MCF 10A (cell line): ENCODE results near the gene ATOH8. TPM values are rescaled to one million over a fixed set of nuclear protein-coding genes. Genes with fewer than 3 reads are reported as not detected.

ENCODE experiments used
- BruUV-seq: library from RNA; stranded (reverse); fragments of 400-500 nt; replicated peaks from 2 replicates; lab custom pipeline; 2021; lab: Mats Ljungman, UMichigan
- CTCF ChIA-PET: fragments of 300-600 bp; sonication (Branson Sonifier 250); formaldehyde crosslinking; extraction: SDS; loops from one replicate; lab custom pipeline; 2021; ENCODE audit warnings: antibody characterized with exemption, inconsistent platforms; lab: Yijun Ruan, JAX
- POLR2A ChIA-PET: fragments of 300-600, 350-650 bp; sonication (Branson Sonifier 250); formaldehyde crosslinking; extraction: SDS; loops from one replicate; lab custom pipeline; 2020; ENCODE audit warnings: antibody characterized with exemption, inconsistent platforms; lab: Yijun Ruan, JAX
- DNase-seq: peaks from one replicate; pipeline ENCODE4 v3.0.0-alpha.2; 2018; ENCODE audit not compliant: unreplicated experiment
- H3K27ac Mint-ChIP-seq: one replicate; pipeline ENCODE4 v1.8.0; 2022; ENCODE audit warnings: mild to moderate bottlenecking, low read depth, mixed read lengths; ENCODE audit not compliant: unreplicated experiment
- H3K27me3 Mint-ChIP-seq: one replicate; pipeline ENCODE4 v1.8.0; 2022; ENCODE audit warnings: mixed read lengths; ENCODE audit not compliant: insufficient read depth, unreplicated experiment
- H3K36me3 Mint-ChIP-seq: one replicate; pipeline ENCODE4 v1.8.0; 2022; ENCODE audit warnings: mild to moderate bottlenecking, moderate library complexity, mixed read lengths; ENCODE audit not compliant: insufficient read depth, unreplicated experiment
- H3K4me1 Mint-ChIP-seq: one replicate; pipeline ENCODE4 v1.8.0; 2022; ENCODE audit warnings: mixed read lengths; ENCODE audit not compliant: insufficient read depth, unreplicated experiment
- H3K4me3 Mint-ChIP-seq: one replicate; pipeline ENCODE4 v1.8.0; 2022; ENCODE audit warnings: mild to moderate bottlenecking, moderate library complexity, mixed read lengths; ENCODE audit not compliant: unreplicated experiment
- H3K9me3 Mint-ChIP-seq: one replicate; pipeline ENCODE4 v1.8.0; 2022; ENCODE audit warnings: mixed read lengths; ENCODE audit not compliant: unreplicated experiment
- intact Hi-C: fragments of 100-400 bp; cut with micrococcal nuclease; formaldehyde crosslinking; loops from 2 replicates; pipeline ENCODE4 v1.14.1; 2022
- total RNA-seq: library from RNA; stranded (reverse); gene quantifications from 2 replicates; pipeline ENCODE4 v1.2.3, GENCODE V29; 2022
- TF ChIP-seq, protein P1 (sequence below): fragments of 200-600 bp; IDR thresholded peaks from one replicate; pipeline ENCODE4 v1.8.0; 2022; ENCODE audit warnings: antibody characterized with exemption, mild to moderate bottlenecking; ENCODE audit not compliant: unreplicated experiment

ATOH8 gene
- total RNA-seq, 1 experiment from 2014 or later: 0.72 TPM

DNA sequence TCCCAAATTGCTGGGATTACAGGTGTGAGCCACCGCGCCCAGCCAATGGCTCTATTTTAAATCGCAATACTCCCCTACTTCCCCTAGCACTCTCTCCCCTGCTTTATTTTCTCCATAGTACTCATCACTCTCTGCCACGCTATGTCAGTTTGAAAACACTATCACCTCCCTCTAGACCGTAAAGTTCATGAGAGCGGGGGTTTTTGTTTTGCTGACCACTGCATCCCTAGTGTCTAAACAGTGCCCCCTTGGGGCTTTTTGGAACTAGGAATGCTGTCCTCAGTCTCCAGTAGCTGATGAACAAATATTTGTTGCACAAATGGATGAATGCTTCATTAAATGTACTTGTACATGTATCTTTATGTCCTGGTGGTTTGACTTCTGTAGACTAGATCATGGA lies 44.1 kb downstream of the ATOH8 start:
- TF ChIP-seq, protein P1, sequence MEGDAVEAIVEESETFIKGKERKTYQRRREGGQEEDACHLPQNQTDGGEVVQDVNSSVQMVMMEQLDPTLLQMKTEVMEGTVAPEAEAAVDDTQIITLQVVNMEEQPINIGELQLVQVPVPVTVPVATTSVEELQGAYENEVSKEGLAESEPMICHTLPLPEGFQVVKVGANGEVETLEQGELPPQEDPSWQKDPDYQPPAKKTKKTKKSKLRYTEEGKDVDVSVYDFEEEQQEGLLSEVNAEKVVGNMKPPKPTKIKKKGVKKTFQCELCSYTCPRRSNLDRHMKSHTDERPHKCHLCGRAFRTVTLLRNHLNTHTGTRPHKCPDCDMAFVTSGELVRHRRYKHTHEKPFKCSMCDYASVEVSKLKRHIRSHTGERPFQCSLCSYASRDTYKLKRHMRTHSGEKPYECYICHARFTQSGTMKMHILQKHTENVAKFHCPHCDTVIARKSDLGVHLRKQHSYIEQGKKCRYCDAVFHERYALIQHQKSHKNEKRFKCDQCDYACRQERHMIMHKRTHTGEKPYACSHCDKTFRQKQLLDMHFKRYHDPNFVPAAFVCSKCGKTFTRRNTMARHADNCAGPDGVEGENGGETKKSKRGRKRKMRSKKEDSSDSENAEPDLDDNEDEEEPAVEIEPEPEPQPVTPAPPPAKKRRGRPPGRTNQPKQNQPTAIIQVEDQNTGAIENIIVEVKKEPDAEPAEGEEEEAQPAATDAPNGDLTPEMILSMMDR: peak; percentile 22
- Mint-ChIP-seq H3K27ac (no peak overlapping the region), H3K36me3 (no peaks in the 10 kb centered on the region), H3K27me3 (no peaks in the 10 kb centered on the region), H3K4me1 (peaks cover 14% of the 10 kb centered on the region), H3K4me3 (no peak overlapping the region), H3K9me3 (no peaks in the 10 kb centered on the region)
- CTCF ChIA-PET: interaction anchor here (0.7 to 1.4 kb wide), 3 partner anchors 31 to 160 kb away, joined by 3 to 5 read pairs (median 5); no protein-coding TSS in a partner anchor
- DNase-seq: peak; percentile 59
- POLR2A ChIA-PET: interaction anchor here (0.5 kb wide), 1 partner anchor 221 kb away, joined by 4 read pairs; the partner anchor contains the start of gene VAMP8
- no TSS peak for BruUV-seq
- intact Hi-C loops: no loop called here

DNA sequence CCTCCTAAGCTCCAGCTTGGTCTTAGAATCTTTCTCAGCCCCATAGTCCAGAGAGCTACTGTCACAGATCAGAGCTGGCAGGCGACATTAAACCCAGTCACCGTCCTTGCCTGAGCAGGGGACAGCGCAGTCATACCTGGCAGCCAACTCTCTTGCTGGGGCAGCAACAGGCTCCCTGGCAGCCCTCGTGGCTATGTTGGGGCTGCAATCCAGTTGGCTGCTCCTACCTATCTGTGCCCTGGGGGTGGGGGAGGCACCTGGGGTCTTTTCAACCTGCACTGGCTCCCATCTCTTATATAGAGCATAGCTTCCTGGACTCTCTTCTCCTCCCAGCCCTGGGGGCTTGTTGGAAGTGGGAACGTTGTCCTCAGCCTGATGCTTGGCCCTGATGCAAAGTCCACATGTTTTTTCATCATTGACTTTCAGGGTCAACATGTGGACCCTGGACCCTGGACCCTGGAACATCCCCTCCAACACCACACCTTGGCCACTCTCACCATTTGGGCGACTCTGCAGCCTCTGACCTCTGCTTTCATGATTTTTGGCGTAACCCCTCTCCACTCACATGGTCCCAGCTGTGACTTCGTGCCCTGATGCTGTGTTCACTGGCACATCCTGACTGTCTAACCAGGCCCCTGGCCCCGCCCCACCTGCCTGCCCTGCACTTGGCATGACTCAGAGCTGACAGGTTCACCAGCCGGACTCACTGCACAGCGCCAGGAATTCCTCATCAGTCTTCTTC lies 45.6 kb downstream of the ATOH8 start:
- Mint-ChIP-seq H3K4me1 (peaks cover 10% of the 10 kb centered on the region), H3K36me3 (no peaks in the 10 kb centered on the region), H3K4me3 (no peak overlapping the region), H3K9me3 (no peaks in the 10 kb centered on the region), H3K27ac (peak overlapping the region; percentile 13), H3K27me3 (no peaks in the 10 kb centered on the region)
- no TSS peak for BruUV-seq
- intact Hi-C loops: no loop called here
- peak; percentile 74 for DNase-seq
- ChIA-PET CTCF (interaction anchor here (0.6 to 1.8 kb wide), 6 partner anchors 15 to 70 kb away, joined by 3 to 14 read pairs (median 4); no protein-coding TSS in a partner anchor), POLR2A (interaction anchor here (0.9 to 1.0 kb wide), 2 partner anchors 13 to 57 kb away, joined by 3 to 4 read pairs; no protein-coding TSS in a partner anchor)
- TF ChIP-seq, protein P1: no peak

DNA sequence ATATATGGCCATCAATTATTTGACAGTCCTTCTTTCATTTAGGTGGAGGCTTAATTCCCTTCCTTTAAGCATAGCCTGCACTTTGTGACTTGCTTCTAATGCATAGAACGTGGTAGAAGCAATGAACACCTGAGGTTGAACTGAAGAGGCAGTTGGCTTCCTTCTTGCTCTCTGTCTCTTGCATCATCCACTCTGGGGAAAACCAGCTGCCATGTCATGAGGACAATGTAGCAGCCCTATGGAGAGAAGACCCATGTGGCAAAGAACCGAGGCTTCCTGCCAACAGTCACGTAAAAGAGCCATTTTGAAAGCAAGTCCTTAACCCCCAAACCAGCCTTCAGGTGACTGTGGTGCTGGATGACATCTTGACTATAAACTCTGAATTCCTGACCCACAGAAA lies 46.8 kb downstream of the ATOH8 start:
- TF ChIP-seq, protein P1: no peak
- Mint-ChIP-seq H3K27me3 (no peaks in the 10 kb centered on the region), H3K9me3 (no peaks in the 10 kb centered on the region), H3K27ac (no peak overlapping the region), H3K36me3 (no peaks in the 10 kb centered on the region), H3K4me3 (no peak overlapping the region), H3K4me1 (peaks cover 10% of the 10 kb centered on the region)
- BruUV-seq: no TSS peak
- intact Hi-C loops: no loop called here
- ChIA-PET CTCF (interaction anchor here (0.7 kb wide), 1 partner anchor 814 kb away, joined by 4 read pairs; no protein-coding TSS in a partner anchor), POLR2A (interaction anchor here (0.7 to 1.0 kb wide), 2 partner anchors 20 to 32 kb away, joined by 3 read pairs; no protein-coding TSS in a partner anchor)
- no peak for DNase-seq

DNA sequence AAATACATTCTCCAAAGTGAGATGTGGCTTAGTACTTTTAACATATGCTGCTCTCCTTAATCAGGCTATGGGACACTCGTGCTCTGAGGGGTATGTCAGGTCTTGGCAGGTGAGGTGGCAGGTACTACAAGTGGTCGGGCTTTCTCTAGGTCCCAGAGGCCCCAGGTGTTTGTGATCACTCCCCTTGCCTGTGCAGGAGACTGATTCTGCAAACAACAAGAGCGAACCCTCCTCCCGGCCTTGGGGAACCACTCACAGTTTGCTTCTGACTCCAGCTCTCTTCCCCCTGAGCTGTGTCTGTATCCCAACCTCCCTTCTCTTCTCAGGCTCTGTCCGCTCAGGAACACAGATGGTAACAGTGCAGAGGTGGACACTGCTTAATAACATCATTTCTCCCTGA lies 48.1 kb downstream of the ATOH8 start:
- no peak for DNase-seq
- Mint-ChIP-seq H3K36me3 (no peaks in the 10 kb centered on the region), H3K4me1 (peaks cover 10% of the 10 kb centered on the region), H3K27me3 (no peaks in the 10 kb centered on the region), H3K4me3 (no peak overlapping the region), H3K27ac (no peak overlapping the region), H3K9me3 (no peaks in the 10 kb centered on the region)
- CTCF ChIA-PET: interaction anchor here (0.6 to 3.4 kb wide), 10 partner anchors 10 to 224 kb away, joined by 3 to 22 read pairs (median 3); partner anchors contain the start of gene VAMP8
- intact Hi-C loops: no loop called here
- BruUV-seq: no TSS peak
- TF ChIP-seq, protein P1: no peak
- POLR2A ChIA-PET: interaction anchor here (0.9 to 1.1 kb wide), 2 partner anchors 30 to 60 kb away, joined by 3 to 5 read pairs; no protein-coding TSS in a partner anchor
